ENCODE measurements around the gene KMT5C. TPM values are rescaled to one million over a fixed set of nuclear protein-coding genes. Genes with fewer than 3 reads are reported as not detected.
A peak's percentile ranks its signal among the peaks of the same experiment; 100 is the strongest.

KMT5C gene
- total RNA-seq, 2 experiments from 2014 or later, result 22.8 to 36.1 TPM

- CTCF ChIA-PET (ENCODE audit: unreplicated experiment), result interaction anchor here (1.0 kb wide), 1 partner anchor 82 kb away, joined by 3 read pairs; no protein-coding TSS in a partner anchor
- no TSS peak for BruUV-seq (replicated peaks)
Measured at GRCh38 chr19:55383279-55384130, 43.8 kb downstream of the KMT5C start.

GRCh38 chr19:55384131-55384919 lies 44.6 kb downstream of the KMT5C start, which contains the start of gene TMEM238:
Gene TMEM238 (minus strand): TSS chr19:55384292. CDS start chr19:55384259, 33 bp downstream.
- intact Hi-C loops (cut with micrococcal nuclease; ENCODE audit: unreplicated experiment), result loop anchor here (2.0 kb wide), 1 partner anchor 76 kb away; no protein-coding TSS in a partner anchor
- BruUV-seq (replicated peaks), result no TSS peak
- H3K79me2 ChIP-seq (ENCODE audit: insufficient read depth, low read depth, low read length), result peaks cover 44% of the 10 kb centered on the region

More at GRCh38 chr19:55383279-55384130, 43.8 kb downstream of the KMT5C start:
- Histone ChIP-seq H2AFZ (ENCODE audit: low read length) (no peak overlapping the region; the same call in 1 of the 2 replicates), H3K9me2 (ENCODE audit: insufficient read depth, low read length) (no peaks in the 10 kb centered on the region), H3K9me3 (ENCODE audit: low read length) (no peaks in the 10 kb centered on the region), H3K36me3 (ENCODE audit: insufficient read depth, low read length) (peaks cover 27% of the 10 kb centered on the region), H3K79me2 (ENCODE audit: insufficient read depth, low read depth, low read length) (peaks cover 39% of the 10 kb centered on the region), H3K4me3 (ENCODE audit: low read depth, low read length, poor library complexity, severe bottlenecking) (peak overlapping the region; percentile 87), H3K4me2 (ENCODE audit: low read length) (peak overlapping the region; percentile 98), H3K4me1 (ENCODE audit: insufficient read depth, low read length, poor library complexity, severe bottlenecking) (peaks cover 33% of the 10 kb centered on the region), H3K27ac (ENCODE audit: low read depth, low read length, poor library complexity, severe bottlenecking) (peak overlapping the region; percentile 91), H4K20me1 (ENCODE audit: insufficient read depth, low read length) (peaks cover 25% of the 10 kb centered on the region)
- TF ChIP-seq CTCF (conservative IDR thresholded peaks at IDR 0.05; ENCODE audit: low read length) (0 out of 2 replicates have a peak, but pooled peaks have one; percentile 14), EZH2phosphoT487 (IDR thresholded peaks at IDR 0.05; ENCODE audit: borderline replicate concordance, low read depth, low read length) (no peak)
- intact Hi-C loops (cut with micrococcal nuclease; ENCODE audit: unreplicated experiment), result loop anchor here (2.0 kb wide), 1 partner anchor 75 kb away; no protein-coding TSS in a partner anchor
- POLR2A ChIA-PET, result interaction anchor here (0.9 to 1.6 kb wide), 5 partner anchors 44 to 128 kb away, joined by 3 to 7 read pairs (median 3); partner anchors contain the start of gene KMT5C
- DNase-seq (ENCODE audit: low spot score), result peak; percentile 87

More at GRCh38 chr19:55384131-55384919, 44.6 kb downstream of the KMT5C start, which contains the start of gene TMEM238:
- Histone ChIP-seq H3K4me3 (ENCODE audit: low read depth, low read length, poor library complexity, severe bottlenecking) (peak within 1 kb of the TSS; percentile 87), H3K9me3 (ENCODE audit: low read length) (no peaks in the 10 kb centered on the region), H2AFZ (ENCODE audit: low read length) (peak within 1 kb of the TSS; percentile 53; the same call in 1 of the 2 replicates), H3K9me2 (ENCODE audit: insufficient read depth, low read length) (no peaks in the 10 kb centered on the region), H3K27ac (ENCODE audit: low read depth, low read length, poor library complexity, severe bottlenecking) (peak within 1 kb of the TSS; percentile 91), H3K4me2 (ENCODE audit: low read length) (peak within 1 kb of the TSS; percentile 98), H3K4me1 (ENCODE audit: insufficient read depth, low read length, poor library complexity, severe bottlenecking) (peaks cover 41% of the 10 kb centered on the region), H3K36me3 (ENCODE audit: insufficient read depth, low read length) (peaks cover 35% of the 10 kb centered on the region), H4K20me1 (ENCODE audit: insufficient read depth, low read length) (peaks cover 27% of the 10 kb centered on the region)
- peak; percentile 63 for DNase-seq (ENCODE audit: low spot score)
- TF ChIP-seq EZH2phosphoT487 (IDR thresholded peaks at IDR 0.05; ENCODE audit: borderline replicate concordance, low read depth, low read length) (no peak), CTCF (conservative IDR thresholded peaks at IDR 0.05; ENCODE audit: low read length) (no peak)
- POLR2A ChIA-PET, result interaction anchor here (0.5 to 1.6 kb wide), 6 partner anchors 45 to 129 kb away, joined by 3 to 7 read pairs (median 3); partner anchors contain the start of gene KMT5C
- CTCF ChIA-PET (ENCODE audit: unreplicated experiment), result interaction anchor here (1.0 kb wide), 1 partner anchor 83 kb away, joined by 3 read pairs; no protein-coding TSS in a partner anchor

Measured in OCI-LY7 (cell line).